Activated CD4-positive, alpha-beta T cell treated with anti-CD3 and anti-CD28 coated beads, Interleukin-2, amount 10 ng/mL, durations not matched to agents 7 days and 5 days (primary cell): ENCODE results near the gene AGAP4. TPM values are rescaled to one million over a fixed set of nuclear protein-coding genes. Genes with fewer than 3 reads are reported as not detected.
"Not testable (repeated sequence)": the region's sequence is repeated elsewhere in the genome, so short reads cannot be mapped to it uniquely, and the experiment has no call there.

Experiments used
- CTCF ChIA-PET: fragments of 350-600 bp; sonication (Branson Sonifier 250); formaldehyde crosslinking; loops from one replicate; lab custom pipeline; 2021; ENCODE audit warnings: antibody characterized with exemption; lab: Charles Lee
- POLR2A ChIA-PET: fragments of 350-600 bp; sonication (Branson Sonifier 250); formaldehyde crosslinking; loops from one replicate; lab custom pipeline; 2021; ENCODE audit warnings: antibody characterized with exemption; lab: Charles Lee
- DNase-seq: peaks from one replicate; pipeline ENCODE4 v3.0.0-alpha.2; 2020
- H3K27ac Mint-ChIP-seq: one replicate; pipeline ENCODE4 v1.8.0; 2021; ENCODE audit warnings: mild to moderate bottlenecking, moderate library complexity, mixed read lengths
- H3K27me3 Mint-ChIP-seq: one replicate; pipeline ENCODE4 v1.8.0; 2021; ENCODE audit warnings: mixed read lengths
- H3K36me3 Mint-ChIP-seq: one replicate; pipeline ENCODE4 v1.8.0; 2021; ENCODE audit warnings: low read depth, mixed read lengths
- H3K4me1 Mint-ChIP-seq: one replicate; pipeline ENCODE4 v1.8.0; 2021; ENCODE audit warnings: mixed read lengths
- H3K4me3 Mint-ChIP-seq: one replicate; pipeline ENCODE4 v1.8.0; 2021; ENCODE audit warnings: mild to moderate bottlenecking, moderate library complexity, mixed read lengths
- H3K9me3 Mint-ChIP-seq: one replicate; pipeline ENCODE4 v1.8.0; 2021; ENCODE audit warnings: mixed read lengths
- total RNA-seq, 2 experiments: library from RNA; stranded (reverse); gene quantifications; one replicate each; pipeline ENCODE4 v1.2.3, GENCODE V29; 2021

The AGAP4 gene
- total RNA-seq, result 10 to 100 TPM; 29.4 to 32.3 TPM

- H3K27ac Mint-ChIP-seq, H3K4me1 Mint-ChIP-seq, POLR2A ChIA-PET, DNase-seq, H3K4me3 Mint-ChIP-seq, CTCF ChIA-PET, H3K27me3 Mint-ChIP-seq, H3K9me3 Mint-ChIP-seq, H3K36me3 Mint-ChIP-seq: not testable (repeated sequence)
These were observed at the start of gene AGAP4 for GRCh38 chr10:45847400-45847799. TSS of gene AGAP4 (minus strand) at chr10:45847500. CDS start at chr10:45847347, 153 bp downstream.

- DNase-seq, H3K27ac Mint-ChIP-seq, H3K9me3 Mint-ChIP-seq, H3K4me3 Mint-ChIP-seq, H3K36me3 Mint-ChIP-seq, H3K4me1 Mint-ChIP-seq, POLR2A ChIA-PET, CTCF ChIA-PET, H3K27me3 Mint-ChIP-seq: not testable (repeated sequence)
These were observed 43.4 kb upstream of the AGAP4 start for GRCh38 chr10:45890721-45891120.

- H3K4me1 Mint-ChIP-seq, H3K4me3 Mint-ChIP-seq, H3K36me3 Mint-ChIP-seq, DNase-seq, H3K9me3 Mint-ChIP-seq, CTCF ChIA-PET, H3K27me3 Mint-ChIP-seq, H3K27ac Mint-ChIP-seq, POLR2A ChIA-PET: not testable (repeated sequence)
These were observed 42.4 kb upstream of the AGAP4 start for GRCh38 chr10:45889539-45890230.

- POLR2A ChIA-PET, H3K27me3 Mint-ChIP-seq, H3K36me3 Mint-ChIP-seq, CTCF ChIA-PET, H3K4me3 Mint-ChIP-seq, DNase-seq, H3K9me3 Mint-ChIP-seq, H3K27ac Mint-ChIP-seq, H3K4me1 Mint-ChIP-seq: not testable (repeated sequence)
These were observed 35.6 kb upstream of the AGAP4 start for GRCh38 chr10:45882880-45883279.

- H3K4me1 Mint-ChIP-seq, H3K9me3 Mint-ChIP-seq, POLR2A ChIA-PET, H3K27ac Mint-ChIP-seq, DNase-seq, CTCF ChIA-PET, H3K4me3 Mint-ChIP-seq, H3K27me3 Mint-ChIP-seq, H3K36me3 Mint-ChIP-seq: not testable (repeated sequence)
These were observed 18.1 kb upstream of the AGAP4 start for GRCh38 chr10:45865404-45865803.

- H3K4me1 Mint-ChIP-seq, H3K36me3 Mint-ChIP-seq, H3K27ac Mint-ChIP-seq, DNase-seq, H3K4me3 Mint-ChIP-seq, CTCF ChIA-PET, H3K27me3 Mint-ChIP-seq, H3K9me3 Mint-ChIP-seq, POLR2A ChIA-PET: not testable (repeated sequence)
These were observed 17.0 kb upstream of the AGAP4 start for GRCh38 chr10:45864264-45864663.

- not testable (repeated sequence) for H3K9me3 Mint-ChIP-seq, H3K27ac Mint-ChIP-seq
These were observed 16.3 kb upstream of the AGAP4 start for GRCh38 chr10:45863632-45864031.

GRCh38 chr10:45857931-45858330 is 10.6 kb upstream of the AGAP4 start:
- H3K4me1 Mint-ChIP-seq, H3K9me3 Mint-ChIP-seq, H3K27ac Mint-ChIP-seq, H3K27me3 Mint-ChIP-seq, H3K36me3 Mint-ChIP-seq, DNase-seq, H3K4me3 Mint-ChIP-seq, CTCF ChIA-PET, POLR2A ChIA-PET: not testable (repeated sequence)

More at GRCh38 chr10:45863632-45864031, 16.3 kb upstream of the AGAP4 start:
- H3K27me3 Mint-ChIP-seq, H3K36me3 Mint-ChIP-seq, H3K4me3 Mint-ChIP-seq, DNase-seq, POLR2A ChIA-PET, H3K4me1 Mint-ChIP-seq, CTCF ChIA-PET: not testable (repeated sequence)

GRCh38 chr10:45848467-45848866 is 1.2 kb upstream of the AGAP4 start:
- H3K4me3 Mint-ChIP-seq, H3K27ac Mint-ChIP-seq, H3K36me3 Mint-ChIP-seq, H3K9me3 Mint-ChIP-seq, CTCF ChIA-PET, H3K4me1 Mint-ChIP-seq, H3K27me3 Mint-ChIP-seq, DNase-seq, POLR2A ChIA-PET: not testable (repeated sequence)

GRCh38 chr10:45822918-45823317 is 24.4 kb downstream of the AGAP4 start:
- CTCF ChIA-PET, H3K27me3 Mint-ChIP-seq, POLR2A ChIA-PET, H3K9me3 Mint-ChIP-seq, H3K4me3 Mint-ChIP-seq, DNase-seq, H3K4me1 Mint-ChIP-seq, H3K27ac Mint-ChIP-seq, H3K36me3 Mint-ChIP-seq: not testable (repeated sequence)

GRCh38 chr10:45820107-45820830 is 27.0 kb downstream of the AGAP4 start:
- H3K27ac Mint-ChIP-seq, H3K4me1 Mint-ChIP-seq, CTCF ChIA-PET, DNase-seq, POLR2A ChIA-PET, H3K36me3 Mint-ChIP-seq, H3K9me3 Mint-ChIP-seq, H3K27me3 Mint-ChIP-seq, H3K4me3 Mint-ChIP-seq: not testable (repeated sequence)

- ChIA-PET CTCF (no interaction called here), POLR2A (no interaction called here)
- DNase-seq, result no peak
- H3K4me1 Mint-ChIP-seq, result no peaks in the 10 kb centered on the region
- no peaks in the 10 kb centered on the region for H3K27me3 Mint-ChIP-seq
- H3K4me3 Mint-ChIP-seq, result no peak overlapping the region
- H3K9me3 Mint-ChIP-seq, result no peaks in the 10 kb centered on the region
- H3K27ac Mint-ChIP-seq, result no peak overlapping the region
- no peaks in the 10 kb centered on the region for H3K36me3 Mint-ChIP-seq
These were observed 27.7 kb downstream of the AGAP4 start for GRCh38 chr10:45819552-45819951.

GRCh38 chr10:45817912-45818311 is 29.4 kb downstream of the AGAP4 start:
- H3K27ac Mint-ChIP-seq, result no peak overlapping the region
- ChIA-PET CTCF (no interaction called here), POLR2A (no interaction called here)
- no peak for DNase-seq
- H3K36me3 Mint-ChIP-seq, result no peaks in the 10 kb centered on the region
- H3K4me3 Mint-ChIP-seq, result no peak overlapping the region
- no peaks in the 10 kb centered on the region for H3K4me1 Mint-ChIP-seq
- no peaks in the 10 kb centered on the region for H3K9me3 Mint-ChIP-seq
- H3K27me3 Mint-ChIP-seq, result no peaks in the 10 kb centered on the region
